K562 (cell line): ENCODE data around the gene OLFML2A. TPM values are rescaled to one million over a fixed set of nuclear protein-coding genes. Genes with fewer than 3 reads are reported as not detected.

Experiments
- ATAC-seq: fragments of 200-7000 bp; cut with Tn5 transposase; 3 replicates; pipeline ENCODE4 v1.9.1; 2020; ENCODE audit warnings: moderate library complexity
- BruUV-seq: library from RNA; stranded (reverse); fragments of 400-500 nt; replicated peaks from 2 replicates; lab custom pipeline; 2021; lab: Mats Ljungman, UMichigan
- CTCF ChIA-PET: fragments of 300-600 bp; formaldehyde crosslinking; extraction: SDS; loops from one replicate; lab custom pipeline; 2021; ENCODE audit warnings: low intra/inter-chr PET ratio; lab: Yijun Ruan, JAX
- POLR2A ChIA-PET: fragments of 300-600, 350-650 bp; sonication (Branson Sonifier 250); formaldehyde crosslinking; extraction: SDS; loops from one replicate; lab custom pipeline; 2021; ENCODE audit warnings: antibody characterized with exemption, inconsistent platforms; lab: Yijun Ruan, JAX
- DNase-seq, 4 experiments: peaks; one replicate each; pipeline versions ENCODE4 v3.0.0 to v3.0.0-alpha.2; 2011 to 2018; ENCODE audit warnings: low spot score in 3 of 4, mixed read lengths in 3 of 4; ENCODE audit errors: extremely low read depth in 1 of 4
- FAIRE-seq: peaks from 2 replicates; lab custom pipeline; 2011; peaks lifted over from hg19 to GRCh38; lab: Jason Lieb, UNC
- H2AFZ ChIP-seq: 2 replicates; pipeline ENCODE4 v1.6.0; 2011; ENCODE audit warnings: low read depth, low read length, control low read depth, inconsistent platforms
- H3K27ac ChIP-seq: fragments of 200-600 bp; 3 replicates; pipeline ENCODE4 v1.8.0; 2011; ENCODE audit warnings: low read depth, mild to moderate bottlenecking, control low read depth, inconsistent platforms, low read length, moderate library complexity, mixed read lengths; ENCODE audit errors: extremely low read depth
- H3K27me3 ChIP-seq, 2 experiments: fragments of 300-600 bp in 1 of 2; 2 replicates in 1 of 2; 3 replicates in 1 of 2; pipeline versions ENCODE4 v1.6.0 to v1.8.0; 2011; ENCODE audit warnings: inconsistent platforms in 2 of 2, low read length in 2 of 2, mild to moderate bottlenecking in 1 of 2, mixed read lengths in 1 of 2, moderate library complexity in 1 of 2; ENCODE audit not compliant: control insufficient read depth in 2 of 2, insufficient read depth in 2 of 2
- H3K36me3 ChIP-seq: fragments of 300-600 bp; 3 replicates; pipeline ENCODE4 v1.8.0; 2011; ENCODE audit warnings: mild to moderate bottlenecking, low read length, inconsistent platforms; ENCODE audit not compliant: control insufficient read depth, insufficient read depth
- H3K4me1 ChIP-seq, 2 experiments: fragments of 200-600 bp in 1 of 2; replicated peaks in 1 of 2; 2 replicates in 1 of 2; 3 replicates in 1 of 2; pipeline versions ENCODE4 v1.5.1 to v1.8.0; 2011; ENCODE audit warnings: inconsistent platforms in 2 of 2, low read length in 2 of 2, mild to moderate bottlenecking in 1 of 2, mixed read lengths in 1 of 2, moderate library complexity in 1 of 2; ENCODE audit not compliant: control insufficient read depth in 2 of 2, insufficient read depth in 2 of 2
- H3K4me2 ChIP-seq: 2 replicates; pipeline ENCODE4 v1.6.1; 2011; ENCODE audit warnings: low read length, control low read depth, inconsistent platforms, mixed read lengths; ENCODE audit not compliant: insufficient read depth
- H3K4me3 ChIP-seq: fragments of 200-600 bp; sonication (generic), shearing (Covaris generic); 2 replicates; pipeline ENCODE4 v1.5.1; 2016; ENCODE audit warnings: control low read depth, inconsistent platforms
- H3K79me2 ChIP-seq: fragments of 200-600 bp; 3 replicates; pipeline ENCODE4 v1.8.0; 2011; ENCODE audit warnings: low read length, inconsistent platforms; ENCODE audit not compliant: control insufficient read depth, insufficient read depth
- H3K9ac ChIP-seq, 2 experiments: 2 replicates each; pipeline versions ENCODE4 v1.6.0 to v1.6.1; 2011; ENCODE audit warnings: low read depth in 2 of 2, low read length in 2 of 2, control low read depth in 1 of 2, inconsistent platforms in 1 of 2, mild to moderate bottlenecking in 1 of 2, mixed read lengths in 1 of 2; ENCODE audit not compliant: insufficient read depth in 1 of 2
- H3K9me1 ChIP-seq: one replicate; pipeline ENCODE4 v1.6.0; 2011; ENCODE audit warnings: inconsistent platforms, mild to moderate bottlenecking, low read length, moderate library complexity; ENCODE audit not compliant: control insufficient read depth, insufficient read depth
- H3K9me3 ChIP-seq: replicated peaks from 2 replicates; pipeline ENCODE4 v1.5.1; 2011; ENCODE audit warnings: low read depth, low read length, inconsistent platforms; ENCODE audit not compliant: control insufficient read depth, insufficient read depth
- H4K20me1 ChIP-seq: replicated peaks from 2 replicates; pipeline ENCODE4 v1.6.1; 2011; ENCODE audit warnings: low read length, inconsistent platforms, mixed read lengths; ENCODE audit not compliant: control insufficient read depth, insufficient read depth
- BRF2 ChIP-seq: IDR thresholded peaks from 3 replicates; pipeline ENCODE4 v1.6.1; 2011; ENCODE audit warnings: borderline replicate concordance, mild to moderate bottlenecking; ENCODE audit not compliant: insufficient read length, insufficient read depth
- DIDO1 ChIP-seq: fragments of 450-650 bp; IDR thresholded peaks from 2 replicates; pipeline ENCODE4 v1.6.1; 2016; ENCODE audit warnings: low read depth, missing biosample characterization, missing genetic modification characterization
- HIVEP1 ChIP-seq: fragments of 250-450 bp; sonication (Bioruptor Pico); IDR thresholded peaks from 2 replicates; pipeline ENCODE4 v1.4.0; 2020; ENCODE audit warnings: mild to moderate bottlenecking
- LCOR ChIP-seq: sonication (generic); formaldehyde crosslinking; IDR thresholded peaks from 2 replicates; pipeline ENCODE4 v1.8.0; 2022; ENCODE audit warnings: mild to moderate bottlenecking, missing genetic modification reagents
- POLR2H ChIP-seq: IDR thresholded peaks from 2 replicates; pipeline ENCODE4 v1.6.1; 2016; ENCODE audit warnings: missing genetic modification characterization, low read depth, mild to moderate bottlenecking, control low read depth, missing compliant biosample characterization, moderate library complexity
- TAL1 ChIP-seq: fragments of 450-650 bp; IDR thresholded peaks from 2 replicates; pipeline ENCODE4 v1.6.1; 2016; ENCODE audit warnings: mild to moderate bottlenecking
- VEZF1 ChIP-seq: fragments of 200-800 bp; sonication (Bioruptor generic); IDR thresholded peaks from 2 replicates; pipeline ENCODE4 v1.6.1; 2017; ENCODE audit warnings: missing genetic modification characterization, missing compliant biosample characterization
- ZEB2 ChIP-seq: fragments of 450-650 bp; IDR thresholded peaks from 2 replicates; pipeline ENCODE4 v1.6.1; 2016
- ZFP91 ChIP-seq: sonication (generic); formaldehyde crosslinking; IDR thresholded peaks from 2 replicates; pipeline ENCODE4 v1.8.0; 2022; ENCODE audit warnings: mild to moderate bottlenecking, missing genetic modification reagents
- ZNF395 ChIP-seq: fragments of 200-800 bp; sonication (Bioruptor generic); IDR thresholded peaks from 2 replicates; pipeline ENCODE4 v1.6.1; 2017; ENCODE audit warnings: missing genetic modification characterization, missing compliant biosample characterization
- ZNF398 ChIP-seq: fragments of 250-450 bp; sonication (Bioruptor Pico); IDR thresholded peaks from 2 replicates; pipeline ENCODE4 v1.8.0; 2021; ENCODE audit warnings: moderate library complexity, mild to moderate bottlenecking, inconsistent platforms
- WGBS: fragments of 100-300 bp; shearing (Covaris generic); methylation state at CpG from one replicate; pipeline ENCODE4 v1.1.6; 2016; ENCODE audit warnings: low coverage, mixed read lengths; ENCODE audit not compliant: insufficient coverage; ENCODE audit errors: missing lambda C conversion rate; 5-methylcytosine and 5-hydroxymethylcytosine counted together
- in situ Hi-C: fragments of 300-500 bp; cut with MboI; formaldehyde crosslinking; loops from 4 replicates; pipeline ENCODE4 v1.15.0; 2018; ENCODE audit warnings: inconsistent platforms, mixed read lengths
- intact Hi-C: fragments of 100-400 bp; cut with micrococcal nuclease; formaldehyde crosslinking; loops from 2 replicates; pipeline ENCODE4 v1.14.2; 2022
- polyA plus RNA-seq, 8 experiments: library from polyadenylated mRNA; depleted of rRNA in 4 of 8; stranded (reverse) in 5 of 8; unstranded in 3 of 8; fragments of >200 nt; fragmentation: Nextera tagmentation in 2 of 8; fragmentation: Illumina TruSeq in 1 of 8; extraction: Ambion mirVana in 2 of 8; extraction: Trizol in 1 of 8; gene quantifications; 2 replicates each; pipeline versions ENCODE4 v1.2.1 to v1.2.3, GENCODE V29; 2011 to 2014; ENCODE audit warnings: inconsistent platforms in 1 of 8, missing spikeins in 1 of 8
- total RNA-seq, 7 experiments: library from RNA; depleted of rRNA in 6 of 7; stranded (reverse); fragments of >200 nt in 6 of 7; fragmentation: Illumina TruSeq in 2 of 7; extraction: Trizol in 2 of 7; gene quantifications; 2 replicates each; pipeline versions ENCODE4 v1.2.1 to v1.2.3, GENCODE V29; 2011 to 2021; ENCODE audit warnings: low replicate concordance in 1 of 7

Gene OLFML2A
- total and polyA plus RNA-seq, 9 of the 15 experiments (the other 6 are each of a cell fraction or from before 2014, with no cell fraction given), result 0.16 TPM; not detected in 8

GRCh38 chr9:124841075-124841821, 64.3 kb downstream of the OLFML2A start:
- POLR2A ChIA-PET, result interaction anchor here (0.6 to 0.9 kb wide), 2 partner anchors 9 to 271 kb away, joined by 4 to 5 read pairs; no protein-coding TSS in a partner anchor
- no peak for ATAC-seq
- in situ Hi-C loops, result loop anchor here (5.0 to 10.0 kb wide), 2 partner anchors 46 to 219 kb away; no protein-coding TSS in a partner anchor
- TF ChIP-seq HIVEP1 (no peak), BRF2 (no peak), ZFP91 (CRISPR knock-in tag) (no peak), POLR2H (tag) (no peak), DIDO1 (tag) (no peak), ZEB2 (no peak), ZNF395 (CRISPR knock-in tag) (no peak), LCOR (CRISPR knock-in tag) (no peak), TAL1 (no peak), VEZF1 (CRISPR knock-in tag) (no peak), ZNF398 (CRISPR knock-in tag) (no peak)

More at GRCh38 chr9:124841075-124841821, 64.3 kb downstream of the OLFML2A start:
- Histone ChIP-seq H3K9me1 (no peaks in the 10 kb centered on the region), H3K4me1 (peaks cover 0 to 20% of the 10 kb centered on the region in 2 experiments; a peak in 2 of 5 replicates), H3K27ac (no peak overlapping the region), H3K4me3 (no peak overlapping the region), H3K79me2 (no peaks in the 10 kb centered on the region), H2AFZ (no peak overlapping the region), H3K9ac (peak overlapping the region in 1 of 2 experiments; percentile 35; a peak in 1 of 4 replicates), H3K9me3 (no peaks in the 10 kb centered on the region), H3K36me3 (no peaks in the 10 kb centered on the region), H3K27me3 (no peaks in the 10 kb centered on the region), H3K4me2 (no peak overlapping the region), H4K20me1 (no peaks in the 10 kb centered on the region)
- no TSS peak for BruUV-seq
- DNase-seq (no peak), FAIRE-seq (no peak)
- CTCF ChIA-PET, result interaction anchor here (0.6 kb wide), 1 partner anchor 51 kb away, joined by 4 read pairs; no protein-coding TSS in a partner anchor
- WGBS, result 42% methylated on average over 8 of the region's 14 CpGs
- intact Hi-C loops, result no loop called here
